GM19324 (cell line): ENCODE data around the gene ZBTB16.

Source experiments
- ATAC-seq: cut with Tn5 transposase; IDR thresholded peaks from one replicate; pipeline ENCODE4 v1.9.1; 2021; ENCODE audit warnings: mild to moderate bottlenecking, moderate library complexity; ENCODE audit not compliant: unreplicated experiment, low FRiP score

The ZBTB16 gene

GRCh38 chr11:114265122-114265878, 205.8 kb downstream of the ZBTB16 start:
- ATAC-seq, result no peak

DNA sequence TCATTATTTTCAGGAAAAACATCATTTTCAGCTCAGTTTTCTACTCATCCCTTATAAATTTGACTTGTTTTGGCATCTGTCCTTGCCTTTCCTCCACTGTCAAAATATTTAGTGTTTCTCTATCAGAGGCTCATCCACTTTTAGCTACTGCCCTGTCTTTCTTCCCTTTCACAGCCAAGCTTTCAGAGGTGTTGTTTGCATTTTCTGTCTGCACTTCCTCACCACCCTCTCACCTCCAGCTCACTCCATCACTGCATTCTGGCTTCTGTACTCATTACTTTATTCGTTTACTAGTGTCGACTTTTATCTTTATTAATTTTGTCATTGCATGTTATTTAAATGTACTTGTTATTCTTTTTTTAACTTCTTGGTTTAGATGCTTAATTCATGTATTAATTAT, 210.0 kb downstream of the ZBTB16 start:
- no peak for ATAC-seq

GRCh38 chr11:114270531-114271270, 211.2 kb downstream of the ZBTB16 start:
- no peak for ATAC-seq

DNA sequence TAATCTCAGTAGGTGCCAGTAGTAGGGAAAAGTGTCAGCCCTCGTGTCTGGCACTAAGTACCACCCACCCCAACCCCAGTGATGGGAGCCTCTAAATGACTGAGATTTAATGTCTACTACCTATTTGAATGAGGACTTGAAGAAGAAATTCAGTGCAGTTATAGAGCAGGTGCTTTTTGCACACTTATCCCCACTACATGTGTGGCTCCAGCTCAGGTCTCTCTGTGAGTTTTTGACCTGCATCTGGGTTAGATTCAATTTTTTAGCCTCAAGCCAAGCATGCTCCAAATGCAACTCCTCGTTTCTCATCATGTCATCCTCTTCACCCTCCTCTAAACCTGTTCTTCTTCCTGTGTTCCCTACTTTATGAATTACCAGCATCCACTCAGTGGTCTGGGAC, 211.8 kb downstream of the ZBTB16 start:
- ATAC-seq, result no peak

GRCh38 chr11:114272311-114272710, 212.8 kb downstream of the ZBTB16 start:
- ATAC-seq, result no peak

DNA sequence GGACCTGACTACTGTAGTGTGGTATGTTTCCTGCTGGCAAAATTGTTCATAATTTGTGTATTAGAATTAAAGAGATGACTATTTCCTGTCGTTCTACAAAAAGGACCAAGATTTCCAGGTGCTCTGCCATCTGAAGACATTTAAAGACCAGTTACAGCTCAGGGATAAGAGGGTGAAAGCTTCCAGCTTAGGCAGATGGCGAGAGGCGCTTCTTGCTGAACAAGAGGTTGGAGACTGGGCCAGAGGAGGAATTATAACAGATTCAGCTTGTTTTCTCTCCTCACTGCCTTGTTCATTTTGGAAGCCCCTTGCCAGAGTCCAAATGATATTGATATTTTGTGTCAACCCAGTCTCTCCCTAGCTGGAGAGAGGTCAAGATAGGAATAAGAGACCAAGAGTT, 213.6 kb downstream of the ZBTB16 start:
- no peak for ATAC-seq

DNA sequence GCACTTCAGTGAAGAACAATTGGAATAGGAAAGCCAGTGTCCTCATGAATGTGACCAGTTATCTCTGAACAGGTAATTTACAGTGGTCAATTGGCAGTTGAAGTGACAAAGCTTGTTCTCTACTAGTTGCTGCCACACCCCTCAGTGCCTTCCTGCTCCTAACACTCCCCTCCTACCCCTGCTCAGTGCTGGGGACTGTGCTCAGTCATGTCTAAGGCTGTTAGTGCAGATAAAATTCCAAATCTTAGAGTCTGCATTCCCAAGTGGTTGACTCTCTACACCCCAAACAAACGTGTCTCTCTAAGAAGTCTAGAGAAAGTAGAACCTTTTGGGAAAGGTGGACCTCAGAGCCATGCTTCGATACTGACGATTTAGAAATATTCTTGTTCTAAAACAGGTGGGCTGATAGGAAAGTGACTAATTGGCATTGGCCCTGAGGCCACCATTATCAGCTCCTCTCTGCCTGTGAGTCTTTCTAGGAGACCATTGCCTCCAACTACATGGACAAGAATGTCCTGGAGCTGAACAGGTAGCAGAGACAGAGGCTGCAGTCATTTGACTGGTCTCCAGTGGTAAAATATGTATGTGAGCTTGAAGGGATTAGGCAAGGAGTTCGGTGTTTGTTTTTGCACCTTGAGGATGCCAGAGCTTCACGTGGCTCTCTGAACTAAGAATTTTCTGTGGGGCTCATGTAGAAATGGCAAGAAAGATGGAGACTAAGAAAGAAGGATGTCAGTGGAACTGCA, 214.6 kb downstream of the ZBTB16 start:
- no peak for ATAC-seq

DNA sequence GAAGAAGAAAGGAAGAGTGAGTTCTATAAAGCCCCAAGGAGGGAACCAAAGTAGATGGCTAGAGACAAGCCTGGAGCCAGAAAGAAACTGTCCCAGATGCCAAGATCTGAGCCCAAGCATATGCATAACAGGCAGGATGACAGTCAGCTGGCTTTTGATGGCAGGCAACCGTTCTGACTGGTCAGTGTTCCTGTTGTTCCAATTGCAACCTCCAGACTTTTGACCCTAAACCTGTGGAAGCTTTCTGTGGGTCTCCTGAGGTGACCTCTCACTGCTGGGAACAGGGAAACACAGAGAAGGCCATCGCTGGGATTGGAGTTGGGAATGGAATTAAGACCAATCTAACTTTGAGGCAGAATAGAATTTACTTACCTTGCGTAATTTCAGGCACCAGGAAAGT, 215.1 kb downstream of the ZBTB16 start:
- no peak for ATAC-seq

- no peak for ATAC-seq
These were observed 215.8 kb downstream of the ZBTB16 start for GRCh38 chr11:114275280-114275679.

GRCh38 chr11:114276077-114276476, 216.6 kb downstream of the ZBTB16 start:
- no peak for ATAC-seq

DNA sequence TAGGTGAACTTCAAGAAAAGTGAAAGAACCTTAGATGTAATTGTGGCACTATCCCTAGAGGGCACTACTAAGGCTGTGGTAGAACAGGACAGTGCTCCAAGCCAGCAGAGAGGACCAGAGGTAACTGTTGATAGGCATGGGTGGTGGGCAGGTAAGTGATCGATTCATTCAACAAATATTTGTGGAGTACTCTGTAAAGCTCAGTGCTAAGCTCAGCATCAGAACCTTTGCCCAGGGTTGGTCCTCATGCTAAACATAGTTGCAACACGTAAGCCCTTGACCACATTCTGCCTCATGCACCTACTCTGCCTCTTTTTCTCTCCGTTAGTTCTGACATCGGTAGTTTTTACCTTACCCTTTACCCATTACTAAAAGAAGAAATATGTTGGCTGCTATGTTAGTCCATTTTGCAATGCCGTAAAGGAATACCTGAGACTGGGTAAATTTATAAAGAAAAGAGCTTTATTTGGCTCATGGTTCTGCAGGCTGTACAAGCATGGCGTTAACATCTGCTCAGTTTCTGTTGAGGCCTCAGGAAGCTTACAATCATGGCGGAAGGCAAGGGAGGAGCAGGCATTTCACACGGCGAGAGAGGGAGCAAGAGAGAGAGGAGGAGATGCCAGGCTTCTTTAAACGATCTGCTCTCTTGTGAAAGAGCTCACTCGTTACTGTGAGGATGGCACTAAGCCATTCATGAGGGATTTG, 218.3 kb downstream of the ZBTB16 start:
- ATAC-seq, result no peak

- ATAC-seq, result no peak
These were observed 219.0 kb downstream of the ZBTB16 start for GRCh38 chr11:114278342-114279065.

- no peak for ATAC-seq
These were observed 220.5 kb downstream of the ZBTB16 start for GRCh38 chr11:114279792-114280546.

- no peak for ATAC-seq
These were observed 221.2 kb downstream of the ZBTB16 start for GRCh38 chr11:114280696-114281095.

- ATAC-seq, result no peak
These were observed 222.0 kb downstream of the ZBTB16 start for GRCh38 chr11:114281388-114281956.

- ATAC-seq, result no peak
These were observed 223.0 kb downstream of the ZBTB16 start for GRCh38 chr11:114282488-114282887.

DNA sequence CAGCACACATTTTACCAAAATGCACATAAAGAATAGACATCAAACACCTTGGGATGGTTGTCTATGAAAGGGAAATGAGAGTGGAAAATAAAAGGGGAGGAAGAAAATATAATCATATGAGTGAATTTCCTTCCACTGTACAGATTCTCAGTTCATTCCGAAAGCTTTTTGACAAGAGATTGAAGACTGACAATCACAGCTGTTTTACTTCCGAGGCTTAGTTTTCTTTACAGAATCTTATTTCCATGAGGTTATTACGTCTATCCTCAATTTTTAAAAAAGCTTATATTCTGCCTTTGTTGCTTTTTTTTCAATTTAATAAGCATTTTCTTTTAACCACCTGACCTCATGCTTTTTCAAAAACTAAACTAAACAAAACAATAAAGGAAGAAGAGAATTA, 223.9 kb downstream of the ZBTB16 start:
- no peak for ATAC-seq

DNA sequence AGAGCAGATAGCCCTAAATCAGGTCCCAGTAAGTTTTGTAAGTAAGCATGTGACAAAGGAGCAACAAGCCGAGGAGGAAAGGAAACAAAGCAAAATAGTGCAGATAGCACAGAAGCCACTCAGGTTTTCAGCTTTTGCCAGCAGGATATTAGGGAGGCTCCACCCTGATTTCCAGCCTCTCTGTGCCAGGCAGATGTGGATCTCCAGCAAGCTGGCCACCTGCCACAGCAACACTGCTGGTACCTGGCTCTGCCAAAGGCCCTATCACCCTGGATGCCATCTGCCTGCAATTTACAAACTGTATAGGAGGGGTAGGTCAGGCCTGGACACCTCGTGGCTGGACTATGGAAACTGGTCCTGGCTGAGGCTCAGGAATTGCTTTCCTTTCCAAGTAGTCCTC, 224.5 kb downstream of the ZBTB16 start:
- ATAC-seq, result no peak

DNA sequence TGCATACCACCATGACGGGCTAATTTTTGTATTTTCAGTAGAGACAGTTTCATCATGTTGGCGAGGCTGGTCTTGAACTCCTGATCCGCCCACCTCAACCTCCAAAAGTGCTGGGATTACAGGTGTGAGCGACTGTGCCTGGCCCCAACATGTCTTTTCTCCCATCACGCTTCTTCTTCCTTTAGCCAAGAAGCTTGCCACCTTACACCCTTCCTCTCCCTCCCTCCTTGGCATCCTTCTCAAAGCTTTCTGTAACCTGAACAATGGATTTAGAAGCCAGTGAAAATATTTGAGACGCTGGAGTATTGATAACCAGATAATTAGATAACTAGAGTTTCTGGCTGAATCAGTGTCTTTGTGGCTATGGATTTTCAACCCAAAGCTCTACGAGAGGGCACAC, 225.4 kb downstream of the ZBTB16 start:
- ATAC-seq, result no peak
